HG03045 (cell line): ENCODE data around the gene LDLRAP1.
"Not testable (repeated sequence)": the region's sequence is repeated elsewhere in the genome, so short reads cannot be mapped to it uniquely, and the experiment has no call there.

Experiments used
- ATAC-seq: cut with Tn5 transposase; IDR thresholded peaks from one replicate; pipeline ENCODE4 v1.9.1; 2021; ENCODE audit warnings: mild to moderate bottlenecking, moderate library complexity; ENCODE audit not compliant: unreplicated experiment

Gene LDLRAP1

DNA sequence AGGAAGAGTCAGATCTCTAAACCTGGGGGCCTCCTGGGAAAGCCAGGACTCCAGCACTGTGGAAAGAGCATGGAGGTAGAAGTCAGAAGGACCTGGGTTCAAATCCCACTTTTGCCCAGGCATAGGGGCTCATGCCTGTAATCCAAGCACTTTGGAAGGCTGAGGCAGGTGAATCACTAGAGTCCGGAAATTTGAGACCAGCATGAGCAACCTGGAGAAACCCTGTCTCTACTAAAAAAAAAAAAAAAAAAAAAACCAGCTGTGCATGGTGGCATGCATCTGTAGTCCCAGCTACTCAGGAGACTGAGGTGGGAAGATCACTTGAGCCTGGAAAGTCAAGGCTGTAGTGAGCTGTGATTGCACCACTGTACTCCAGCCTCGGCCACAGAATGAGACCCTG lies 31.8 kb downstream of the LDLRAP1 start:
- no peak for ATAC-seq

DNA sequence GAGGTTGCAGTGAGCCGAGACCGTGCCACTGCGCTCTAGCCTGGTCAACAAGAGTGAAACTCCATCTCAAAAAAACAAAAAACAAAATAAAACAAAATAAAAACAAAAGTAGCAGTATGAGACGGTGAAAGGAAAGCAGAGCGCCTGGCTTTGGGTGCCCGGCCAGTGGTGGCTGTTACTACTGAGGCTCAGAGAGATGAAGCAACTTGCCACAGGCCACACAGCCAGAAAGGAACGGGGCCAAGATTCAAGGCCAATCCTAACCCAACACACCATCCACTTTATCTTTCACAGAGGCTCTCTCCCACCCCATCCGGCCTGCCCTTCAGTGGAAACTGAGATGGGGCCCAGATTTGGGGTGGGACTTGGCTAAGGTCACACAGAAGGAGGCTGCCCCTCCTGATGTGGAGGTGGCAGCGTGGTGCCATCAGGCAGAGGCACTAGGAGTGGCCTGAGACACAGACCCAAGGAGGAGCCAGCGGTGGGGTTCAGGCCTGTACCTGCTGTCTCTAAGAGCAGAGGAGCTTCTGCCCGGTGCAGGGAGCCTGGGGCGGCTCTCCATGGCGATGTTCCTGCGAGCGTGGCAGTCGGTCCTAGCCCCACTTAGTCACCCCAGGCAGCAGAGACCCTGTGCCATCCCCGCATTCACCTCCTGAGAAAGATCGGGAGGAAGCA lies 33.2 kb downstream of the LDLRAP1 start:
- ATAC-seq, result no peak

GRCh38 chr1:25577134-25577920 lies 33.9 kb downstream of the LDLRAP1 start:
- no peak for ATAC-seq

DNA sequence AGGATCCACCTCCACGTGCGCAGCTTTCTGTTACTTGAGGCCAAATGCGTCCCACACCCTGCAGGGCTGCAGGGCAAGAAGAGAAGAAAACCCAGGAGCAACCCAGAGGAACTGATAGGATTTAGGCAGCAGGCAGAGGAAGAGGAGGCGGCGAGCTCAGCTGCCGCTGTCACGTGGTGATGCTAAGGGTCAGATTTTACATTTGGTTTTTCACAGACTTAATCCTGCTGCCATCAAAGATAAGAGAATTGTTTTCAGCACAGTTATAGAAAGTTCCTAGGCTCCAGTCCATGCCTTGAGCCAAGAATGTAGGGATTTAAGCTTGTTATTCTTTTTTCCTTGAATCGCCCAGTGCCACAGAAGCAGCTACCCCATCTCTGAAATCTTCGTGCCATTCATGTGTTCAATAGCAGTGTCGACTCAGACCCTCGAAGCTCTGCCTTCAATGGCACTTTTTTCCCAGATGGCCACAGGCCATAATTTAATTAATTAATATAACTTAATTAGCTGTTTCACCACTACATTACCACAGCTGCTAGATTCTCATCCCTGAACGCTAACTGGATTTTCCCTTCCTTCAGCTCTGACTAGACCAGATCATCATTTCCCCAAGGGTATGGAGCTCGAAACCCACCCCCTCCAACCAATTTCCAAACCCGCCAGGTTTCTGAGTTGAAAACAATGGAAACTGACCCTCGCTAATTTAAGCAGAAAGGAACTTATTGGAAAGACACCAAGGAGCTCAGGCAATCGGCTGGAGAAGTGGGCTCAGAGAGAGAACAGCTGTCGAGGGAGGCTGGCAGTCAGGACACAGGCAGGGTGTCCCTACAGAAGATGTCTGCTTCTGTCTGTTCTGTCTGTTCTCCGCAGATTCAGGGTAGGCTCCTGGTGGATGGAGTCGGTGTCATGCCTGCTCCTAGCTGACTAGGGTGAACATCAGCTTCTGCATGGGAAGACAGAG lies 36.2 kb downstream of the LDLRAP1 start:
- no peak for ATAC-seq

DNA sequence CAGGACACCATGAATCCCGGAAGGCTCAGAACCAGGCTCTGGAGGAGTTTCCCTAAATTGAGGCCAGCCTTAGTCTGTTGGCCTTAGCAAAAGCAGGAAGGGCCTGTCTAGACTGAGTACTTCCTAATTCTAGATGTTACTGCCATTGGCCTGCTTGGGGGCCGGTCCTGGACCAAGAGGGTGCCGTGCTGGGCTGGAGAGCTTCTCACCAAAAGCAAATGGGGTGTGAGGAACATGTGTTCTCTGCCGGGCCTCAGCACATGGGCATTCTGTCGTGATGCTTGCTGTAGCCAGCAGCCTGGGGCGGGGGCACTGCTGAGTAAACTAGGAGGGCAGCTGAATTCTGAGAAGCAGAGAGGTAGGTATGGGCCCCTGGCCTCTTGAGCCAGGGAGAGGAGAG lies 37.5 kb downstream of the LDLRAP1 start:
- no peak for ATAC-seq

GRCh38 chr1:25581764-25582163 lies 38.4 kb downstream of the LDLRAP1 start:
- ATAC-seq, result no peak

DNA sequence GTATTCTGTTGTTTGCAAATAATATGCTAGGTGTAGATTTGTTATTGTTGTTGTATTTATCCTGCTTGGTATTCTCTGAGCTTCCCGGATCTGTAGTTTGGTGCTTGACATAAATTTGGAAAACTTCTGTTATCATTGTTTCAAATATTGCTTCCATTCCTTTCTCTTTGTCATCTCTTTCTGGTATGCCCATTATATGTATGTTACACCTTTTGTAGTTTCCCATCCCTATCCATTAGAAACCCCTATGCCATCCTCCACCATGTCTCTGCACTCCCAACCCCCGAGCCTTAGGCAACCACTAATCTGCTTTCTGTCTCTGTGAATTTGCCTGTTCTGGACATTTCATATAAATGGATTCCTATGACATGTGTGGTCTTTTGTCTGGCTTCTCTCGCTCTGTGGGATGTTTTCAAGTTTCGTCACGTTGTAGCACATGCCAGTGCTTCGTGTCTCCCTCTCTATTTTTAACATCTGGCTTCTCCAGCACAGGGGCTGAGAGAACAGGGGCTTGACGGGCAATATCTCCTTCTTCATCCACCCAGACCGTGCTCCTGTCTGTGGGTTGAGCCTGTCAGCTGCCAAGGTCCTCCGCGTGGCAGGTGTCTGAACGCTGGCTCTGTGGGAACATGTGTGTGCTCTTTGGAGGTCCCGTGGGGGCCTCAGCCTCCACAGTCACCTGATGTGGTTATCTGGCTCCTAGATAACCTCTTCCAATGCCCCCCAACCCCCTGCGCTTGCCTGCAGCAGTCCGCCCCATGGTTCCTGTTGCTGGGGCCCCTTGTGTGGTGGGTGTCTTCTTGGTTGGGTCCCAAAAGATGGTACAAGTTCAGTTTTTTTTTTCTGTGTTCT lies 40.3 kb downstream of the LDLRAP1 start:
- ATAC-seq, result no peak

DNA sequence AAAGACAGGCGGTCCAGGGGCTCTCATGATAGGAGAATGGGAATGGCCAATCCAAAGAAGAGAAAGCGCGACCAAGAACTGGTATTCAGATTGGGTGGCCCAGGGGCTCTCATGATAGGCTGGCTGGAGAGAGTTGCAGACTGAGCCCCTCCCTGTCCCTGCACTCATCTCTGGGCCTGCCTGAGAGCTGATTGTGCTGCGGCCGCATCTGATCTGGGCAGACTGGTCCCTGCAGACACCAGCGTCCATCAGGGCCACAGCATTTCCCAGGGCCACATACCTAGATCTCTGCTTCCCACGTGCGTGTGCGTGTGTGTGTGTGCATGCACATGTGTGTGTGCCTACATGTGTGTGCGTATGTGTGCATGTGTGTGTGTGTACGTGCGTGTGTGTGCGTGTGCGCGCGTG lies 42.8 kb downstream of the LDLRAP1 start:
- ATAC-seq, result no peak

DNA sequence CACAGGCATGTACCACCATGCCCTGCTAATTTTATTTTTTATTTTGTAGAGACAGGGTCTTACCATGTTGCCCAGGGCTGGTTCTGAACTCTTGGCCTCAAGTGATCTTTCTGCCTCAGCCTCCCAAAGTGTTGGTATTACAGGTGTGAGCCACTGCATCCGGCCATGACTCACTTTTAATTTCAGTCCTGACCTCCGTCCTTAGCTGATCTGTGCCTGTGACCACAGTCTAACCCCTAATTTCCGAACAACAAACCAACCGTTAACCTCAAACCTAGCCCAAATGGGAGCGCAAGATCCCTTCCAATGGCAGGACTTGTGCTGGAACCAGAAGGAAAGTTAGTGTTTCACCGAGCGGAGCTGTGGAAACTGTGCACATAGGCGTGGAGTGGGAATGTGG lies 43.9 kb downstream of the LDLRAP1 start:
- ATAC-seq, result no peak

- ATAC-seq, result not testable (repeated sequence)
Observed at GRCh38 chr1:25588224-25588623, 44.8 kb downstream of the LDLRAP1 start.

DNA sequence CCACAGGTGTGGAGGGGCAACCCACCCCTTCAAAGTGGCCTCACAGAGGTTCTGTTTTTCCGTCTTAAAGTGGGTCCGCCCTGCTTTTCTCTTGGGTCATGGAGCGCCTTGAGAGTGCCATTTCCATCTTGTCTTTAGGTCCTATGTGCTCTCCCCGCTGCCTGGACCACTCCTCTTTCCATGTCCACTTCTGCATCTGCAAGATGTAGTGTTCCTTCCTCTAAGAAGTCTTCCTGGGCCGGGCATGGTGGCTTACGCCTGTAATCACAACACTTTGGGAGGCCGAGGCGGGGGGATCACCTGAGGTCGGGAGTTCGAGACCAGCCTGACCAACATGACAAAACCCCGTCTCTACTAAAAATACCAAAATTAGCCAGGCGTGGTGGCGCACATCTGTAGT lies 45.4 kb downstream of the LDLRAP1 start:
- not testable (repeated sequence) for ATAC-seq

GRCh38 chr1:25590096-25590824 lies 46.9 kb downstream of the LDLRAP1 start:
- ATAC-seq, result no peak

DNA sequence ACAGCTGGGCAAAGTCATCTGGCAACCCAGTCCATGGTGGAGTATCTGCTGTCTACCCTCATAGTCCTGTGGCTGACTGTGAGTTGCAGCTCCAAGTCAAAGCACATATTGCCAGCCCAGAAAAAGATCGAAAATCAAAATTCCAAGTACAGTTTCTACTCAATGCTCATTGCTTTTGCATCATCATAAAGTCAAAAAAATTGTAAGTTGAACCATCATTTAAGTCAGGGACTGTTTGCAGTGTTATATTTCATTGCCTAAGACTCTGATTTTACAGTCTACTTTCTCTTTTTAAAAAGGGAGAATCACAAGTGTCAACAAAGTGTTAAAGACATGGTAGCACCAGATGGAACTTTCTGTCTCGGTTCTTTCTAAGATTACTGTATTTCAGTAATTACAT lies 50.5 kb downstream of the LDLRAP1 start:
- no peak for ATAC-seq

DNA sequence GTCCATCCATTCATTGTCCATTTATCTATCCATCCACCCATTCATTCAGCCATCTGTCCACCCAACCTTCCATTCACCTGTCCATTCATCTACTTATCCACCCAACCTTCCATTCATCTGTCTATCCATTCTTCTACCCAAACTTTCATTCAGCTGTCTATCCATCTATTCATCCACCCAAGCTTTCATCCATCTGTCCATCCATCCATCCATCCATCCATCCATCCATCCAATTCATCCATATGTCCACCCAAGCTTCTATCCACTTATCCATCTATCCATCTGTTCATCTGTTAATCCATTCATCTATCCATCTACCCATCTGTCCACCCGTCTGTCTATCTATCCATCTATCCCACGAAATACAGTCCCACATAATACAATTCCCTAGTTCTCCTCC lies 51.6 kb downstream of the LDLRAP1 start:
- ATAC-seq, result no peak

DNA sequence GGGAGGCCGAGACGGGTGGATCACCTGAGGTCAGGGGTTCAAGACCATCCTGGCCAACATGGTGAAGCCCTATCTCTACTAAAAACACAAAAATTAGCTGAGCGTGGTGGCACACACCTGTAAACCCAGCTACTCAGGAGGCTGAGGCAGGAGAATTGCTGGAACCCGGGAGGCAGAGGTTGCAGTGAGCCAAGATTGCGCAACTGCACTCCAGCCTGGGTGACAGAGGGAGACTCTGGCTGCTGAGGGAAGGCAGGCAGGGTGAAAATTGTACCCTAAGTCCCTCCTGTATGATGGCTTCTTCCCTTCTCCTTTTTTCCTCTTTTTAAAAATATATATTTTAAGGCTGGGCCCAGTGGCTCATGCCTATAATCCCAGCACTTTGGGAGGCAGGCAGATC lies 53.2 kb downstream of the LDLRAP1 start:
- ATAC-seq, result not testable (repeated sequence)

GRCh38 chr1:25598879-25599278 lies 55.5 kb downstream of the LDLRAP1 start:
- ATAC-seq, result no peak

DNA sequence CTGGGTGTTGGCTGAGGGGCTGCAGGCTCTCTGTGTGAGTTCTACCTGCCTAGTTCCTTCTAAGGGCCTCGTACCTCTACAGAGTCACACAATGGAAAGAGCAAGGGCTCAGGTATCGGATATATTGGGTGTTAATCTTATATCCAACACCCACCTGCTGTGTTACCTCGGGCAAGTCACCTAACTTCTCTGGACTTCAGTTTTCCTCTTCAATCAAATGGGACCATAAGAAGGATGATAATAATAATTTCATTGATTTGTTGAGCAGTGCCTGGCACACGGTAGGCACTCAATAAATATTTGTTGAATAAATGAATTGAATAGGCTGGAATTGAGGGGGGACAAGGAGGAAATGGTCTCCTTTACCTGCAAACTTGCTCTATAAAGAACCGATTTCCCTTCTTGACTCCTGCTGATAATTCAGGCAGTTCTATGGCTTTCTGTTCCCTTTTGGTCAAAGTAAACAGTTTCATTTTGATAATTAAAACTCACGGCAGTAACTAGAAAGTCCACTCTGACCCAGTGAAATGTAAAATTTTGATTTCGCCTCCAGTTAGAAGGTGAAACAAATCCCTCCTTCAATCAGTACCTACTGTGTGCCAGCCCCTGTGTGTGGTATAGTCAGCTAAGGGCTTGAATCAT lies 56.7 kb downstream of the LDLRAP1 start:
- no peak for ATAC-seq

- ATAC-seq, result not testable (repeated sequence)
Observed at GRCh38 chr1:25600971-25601699, 57.7 kb downstream of the LDLRAP1 start.
